ENCODE data around the gene GOLGA6L10. TPM values are rescaled to one million over a fixed set of nuclear protein-coding genes. Genes with fewer than 3 reads are reported as not detected.
"Not testable (repeated sequence)": the region's sequence is repeated elsewhere in the genome, so short reads cannot be mapped to it uniquely, and the experiment has no call there.

The GOLGA6L10 gene
- total RNA-seq, 8 experiments from 2014 or later: 0.41 to 3.0 (median 1.3) TPM; not detected in 1

DNA sequence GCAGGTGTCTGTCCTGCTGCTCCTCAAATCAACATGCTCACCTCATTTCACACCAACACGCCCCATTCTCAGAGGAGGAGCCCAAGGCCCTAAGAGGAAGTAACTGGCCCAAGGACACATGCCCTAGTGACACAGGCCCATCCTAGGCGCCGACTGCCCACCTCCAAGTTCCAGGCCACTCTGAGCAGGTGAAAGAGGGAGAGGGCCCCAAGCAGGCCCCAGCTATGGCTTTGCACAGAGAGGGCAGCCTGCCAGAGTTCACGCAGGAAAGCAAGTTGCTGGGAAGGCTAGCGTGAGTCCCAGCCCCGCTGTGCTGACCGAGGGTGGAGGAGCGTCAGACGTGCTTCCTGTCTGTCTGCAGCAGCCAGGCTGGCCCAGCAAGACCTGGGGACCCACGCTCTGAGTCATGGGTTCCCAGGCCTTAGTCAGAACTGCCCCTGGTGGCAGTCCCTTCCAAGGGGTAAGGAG lies 13.1 kb downstream of the GOLGA6L10 start:
- in situ Hi-C loops (cut with MboI; ENCODE audit: low pct_unique_long_range_greater_than_20kb in 2 of 9, low sequenced_read_pairs in 9 of 9, unreplicated experiment in 9 of 9); H3K4me1 ChIP-seq (replicated peaks in 1 of 2); H3K27ac ChIP-seq; H3K4me3 ChIP-seq: not testable (repeated sequence)
- ATAC-seq (replicated peaks in 6 of 8): peak in 4 of 8 experiments; percentile 21 to 50 (median 37)
- no CpG with 5 or more reads among the region's 10 CpGs for WGBS, 10 experiments

- H3K4me3 ChIP-seq; ATAC-seq (replicated peaks in 6 of 8); H3K4me1 ChIP-seq (replicated peaks in 1 of 2); H3K27ac ChIP-seq; in situ Hi-C loops (cut with MboI; ENCODE audit: low pct_unique_long_range_greater_than_20kb in 2 of 9, low sequenced_read_pairs in 9 of 9, unreplicated experiment in 9 of 9): not testable (repeated sequence)
- WGBS, 10 experiments: no CpG with 5 or more reads among the region's 2 CpGs
Measured at GRCh38 chr15:82335006-82335405, 14.3 kb downstream of the GOLGA6L10 start.

- H3K4me3 ChIP-seq; H3K4me1 ChIP-seq (replicated peaks in 1 of 2); H3K27ac ChIP-seq; ATAC-seq (replicated peaks in 6 of 8); in situ Hi-C loops (cut with MboI; ENCODE audit: low pct_unique_long_range_greater_than_20kb in 2 of 9, low sequenced_read_pairs in 9 of 9, unreplicated experiment in 9 of 9): not testable (repeated sequence)
- WGBS, 10 experiments: no CpG with 5 or more reads among the region's 9 CpGs
Measured at GRCh38 chr15:82334554-82334932, 14.7 kb downstream of the GOLGA6L10 start.

- 40 to 55% methylated on average over 2 to 4 of the region's 43 CpGs; no CpG with 5 or more reads in 8 of the 10 experiments for WGBS, 10 experiments
- H3K27ac ChIP-seq; H3K4me3 ChIP-seq; H3K4me1 ChIP-seq (replicated peaks in 1 of 2); in situ Hi-C loops (cut with MboI; ENCODE audit: low pct_unique_long_range_greater_than_20kb in 2 of 9, low sequenced_read_pairs in 9 of 9, unreplicated experiment in 9 of 9); ATAC-seq (replicated peaks in 6 of 8): not testable (repeated sequence)
Measured at GRCh38 chr15:82333603-82334553, 15.4 kb downstream of the GOLGA6L10 start.

DNA sequence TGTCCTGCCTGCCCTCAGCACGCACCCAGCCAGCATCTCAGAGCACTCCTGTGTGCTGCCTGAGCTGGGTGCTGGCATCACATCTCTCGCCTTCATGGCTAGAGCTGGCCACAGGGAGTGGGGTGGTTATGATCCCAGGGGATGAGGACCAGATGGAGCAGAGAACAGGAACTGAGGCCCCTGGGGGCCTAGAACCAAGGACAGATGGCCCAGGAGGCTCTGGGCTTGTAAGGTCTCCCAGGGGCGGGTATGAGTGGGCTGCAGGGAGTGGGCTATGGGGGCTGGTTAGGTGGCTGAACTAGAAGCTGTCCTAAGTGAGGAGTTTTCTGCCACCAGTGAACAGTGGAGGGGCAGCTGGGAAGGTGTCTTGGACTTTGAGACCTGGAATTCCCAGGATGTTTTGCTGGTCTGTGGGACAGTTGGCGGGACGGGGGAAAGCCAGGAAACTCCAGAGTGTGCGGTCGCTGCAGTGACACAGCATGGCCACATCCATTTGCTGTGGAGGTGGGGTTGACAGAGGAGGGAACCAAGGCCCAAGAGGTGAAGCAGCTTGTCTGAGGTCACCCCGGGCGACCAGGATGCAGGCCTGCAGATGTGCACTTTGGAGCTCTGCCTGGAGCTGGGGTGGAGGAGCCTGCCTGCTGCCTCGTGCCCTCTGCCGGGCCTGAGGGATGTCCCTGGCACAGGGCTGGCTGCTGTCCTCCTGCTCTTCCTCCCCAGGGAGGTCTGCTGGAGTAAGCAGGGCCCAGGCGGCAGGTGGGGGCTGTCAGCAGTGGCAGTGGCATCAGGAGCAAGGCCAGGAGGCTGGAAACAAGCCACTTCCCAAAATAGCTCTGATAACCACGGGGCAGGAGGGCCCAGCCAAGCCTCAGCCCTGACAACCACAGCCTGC lies 16.3 kb downstream of the GOLGA6L10 start:
- in situ Hi-C loops (cut with MboI; ENCODE audit: low pct_unique_long_range_greater_than_20kb in 2 of 9, low sequenced_read_pairs in 9 of 9, unreplicated experiment in 9 of 9); H3K4me3 ChIP-seq; H3K27ac ChIP-seq; H3K4me1 ChIP-seq (replicated peaks in 1 of 2): not testable (repeated sequence)
- peak in 3 of 8 experiments; percentile 38 to 86 (median 66) for ATAC-seq (replicated peaks in 6 of 8)
- WGBS, 10 experiments: 60 to 100% methylated on average over 1 to 2 of the region's 13 CpGs; no CpG with 5 or more reads in 8 of the 10 experiments

DNA sequence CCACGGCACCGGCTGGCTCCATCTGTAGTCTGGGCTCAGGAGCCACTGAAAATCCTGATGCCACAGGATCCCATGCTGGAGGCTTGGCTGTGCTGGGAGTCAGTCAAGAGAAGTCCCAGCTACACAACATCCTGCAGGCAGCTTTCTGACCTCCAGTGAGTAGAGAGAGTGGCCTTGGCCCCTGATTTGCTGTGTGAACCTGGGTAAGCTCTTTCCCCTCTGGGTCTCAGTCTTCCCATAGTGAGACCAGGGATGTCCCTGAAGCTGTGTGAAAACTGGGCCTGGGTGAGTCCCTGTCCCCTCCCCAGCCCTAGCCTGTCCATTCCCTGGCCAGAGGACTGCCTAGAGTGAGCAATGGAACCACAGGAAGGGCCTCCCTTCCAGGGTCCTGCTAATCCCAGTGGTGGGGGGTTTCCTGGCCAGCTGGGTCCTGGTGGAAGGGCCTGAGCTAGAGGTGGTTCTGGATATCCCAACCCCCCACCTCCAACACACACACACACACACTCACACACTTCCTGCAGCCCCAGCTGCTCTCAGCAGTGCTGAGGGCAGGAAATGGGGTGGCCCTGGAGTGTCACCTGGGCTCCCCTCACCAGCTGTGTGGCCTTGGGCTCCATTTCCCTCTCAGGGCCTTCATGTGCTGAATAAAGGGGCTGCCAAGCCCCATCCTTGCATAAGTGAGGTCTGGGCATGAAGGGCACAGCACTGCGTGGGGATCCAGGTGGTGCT lies 17.5 kb downstream of the GOLGA6L10 start:
- no CpG with 5 or more reads among the region's 3 CpGs for WGBS, 10 experiments
- H3K27ac ChIP-seq; H3K4me1 ChIP-seq (replicated peaks in 1 of 2); H3K4me3 ChIP-seq; in situ Hi-C loops (cut with MboI; ENCODE audit: low pct_unique_long_range_greater_than_20kb in 2 of 9, low sequenced_read_pairs in 9 of 9, unreplicated experiment in 9 of 9): not testable (repeated sequence)
- ATAC-seq (replicated peaks in 6 of 8): peak in 1 of 8 experiments; percentile 10

DNA sequence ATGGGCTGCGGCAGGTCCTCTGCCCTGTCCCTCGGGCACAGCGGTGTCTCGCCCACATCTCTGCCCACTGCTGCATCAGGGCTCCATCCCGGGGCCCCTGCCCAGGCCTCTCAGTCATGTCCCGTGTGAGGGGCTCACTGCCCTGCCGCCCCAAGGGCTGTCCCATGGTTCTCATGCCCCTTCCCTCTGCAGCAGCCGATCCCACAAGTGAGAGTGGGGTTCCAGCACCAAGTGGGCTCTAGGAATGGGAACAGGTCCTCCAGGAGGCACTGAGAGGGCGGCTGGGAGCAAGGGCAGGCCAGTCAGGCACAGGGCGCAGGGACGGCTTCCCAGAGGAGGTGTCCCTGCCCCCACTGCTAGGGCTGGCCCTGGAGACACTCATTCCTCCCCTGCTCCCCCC lies 18.4 kb downstream of the GOLGA6L10 start:
- H3K4me3 ChIP-seq; H3K4me1 ChIP-seq (replicated peaks in 1 of 2); in situ Hi-C loops (cut with MboI; ENCODE audit: low pct_unique_long_range_greater_than_20kb in 2 of 9, low sequenced_read_pairs in 9 of 9, unreplicated experiment in 9 of 9); ATAC-seq (replicated peaks in 6 of 8); H3K27ac ChIP-seq: not testable (repeated sequence)
- no CpG with 5 or more reads among the region's 11 CpGs for WGBS, 10 experiments

DNA sequence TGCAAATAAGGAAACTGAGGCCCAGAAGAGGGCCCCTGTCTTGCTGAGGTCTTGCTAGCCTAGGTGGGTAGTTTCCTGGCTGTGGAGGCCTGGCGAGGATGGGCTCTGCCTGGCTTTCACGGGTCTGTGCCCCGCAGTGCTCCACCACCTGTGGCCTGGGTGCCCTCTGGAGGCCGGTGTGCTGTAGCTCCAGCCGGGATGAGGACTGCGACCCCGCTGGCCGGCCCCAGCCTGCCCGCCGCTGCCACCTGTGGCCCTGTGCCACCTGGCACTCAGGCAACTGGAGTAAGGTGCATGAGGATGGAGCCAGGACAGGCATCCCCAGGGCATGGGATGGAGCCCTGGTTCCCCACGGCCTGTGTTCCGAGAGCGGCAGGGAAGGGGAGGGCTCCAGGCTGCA lies 20.2 kb downstream of the GOLGA6L10 start:
- ATAC-seq (replicated peaks in 6 of 8): peak in 2 of 8 experiments; percentile 8 to 44
- H3K4me3 ChIP-seq; H3K4me1 ChIP-seq (replicated peaks in 1 of 2); H3K27ac ChIP-seq; in situ Hi-C loops (cut with MboI; ENCODE audit: low pct_unique_long_range_greater_than_20kb in 2 of 9, low sequenced_read_pairs in 9 of 9, unreplicated experiment in 9 of 9): not testable (repeated sequence)
- WGBS, 10 experiments: no CpG with 5 or more reads among the region's 13 CpGs

- WGBS, 10 experiments: 100% methylated on average over 1 of the region's 10 CpGs; no CpG with 5 or more reads in 9 of the 10 experiments
- H3K27ac ChIP-seq; H3K4me1 ChIP-seq (replicated peaks in 1 of 2); in situ Hi-C loops (cut with MboI; ENCODE audit: low pct_unique_long_range_greater_than_20kb in 2 of 9, low sequenced_read_pairs in 9 of 9, unreplicated experiment in 9 of 9); ATAC-seq (replicated peaks in 6 of 8); H3K4me3 ChIP-seq: not testable (repeated sequence)
Measured at GRCh38 chr15:82327372-82327771, 21.9 kb downstream of the GOLGA6L10 start.

- in situ Hi-C loops (cut with MboI; ENCODE audit: low pct_unique_long_range_greater_than_20kb in 2 of 9, low sequenced_read_pairs in 9 of 9, unreplicated experiment in 9 of 9); H3K4me3 ChIP-seq; ATAC-seq (replicated peaks in 6 of 8); H3K4me1 ChIP-seq (replicated peaks in 1 of 2); H3K27ac ChIP-seq: not testable (repeated sequence)
- WGBS, 10 experiments: no CpG with 5 or more reads among the region's 23 CpGs
Measured at GRCh38 chr15:82326896-82327295, 22.4 kb downstream of the GOLGA6L10 start.

GRCh38 chr15:82325646-82326045 lies 23.6 kb downstream of the GOLGA6L10 start:
- H3K4me3 ChIP-seq; ATAC-seq (replicated peaks in 6 of 8); H3K27ac ChIP-seq; in situ Hi-C loops (cut with MboI; ENCODE audit: low pct_unique_long_range_greater_than_20kb in 2 of 9, low sequenced_read_pairs in 9 of 9, unreplicated experiment in 9 of 9); H3K4me1 ChIP-seq (replicated peaks in 1 of 2): not testable (repeated sequence)
- WGBS, 10 experiments: no CpG with 5 or more reads among the region's 10 CpGs

DNA sequence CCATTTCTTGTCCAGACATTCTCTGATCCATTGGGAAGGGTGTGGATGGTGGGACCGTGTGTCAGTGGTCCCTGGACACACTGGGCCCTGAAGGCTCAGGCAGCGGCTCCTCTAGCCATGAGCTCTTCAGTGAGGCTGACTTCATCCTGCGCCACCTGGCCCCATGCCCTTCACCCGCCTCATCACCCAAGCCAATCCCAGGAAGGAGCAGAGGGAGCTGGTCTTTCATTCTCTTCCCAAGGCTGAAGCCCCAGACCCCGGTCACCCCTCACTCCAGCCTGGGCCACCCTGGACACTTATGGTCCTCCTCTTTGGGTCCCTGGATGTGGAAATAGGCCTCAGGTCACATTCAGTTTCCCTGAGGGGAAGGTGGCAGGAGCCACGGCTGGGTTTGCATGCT lies 24.4 kb downstream of the GOLGA6L10 start:
- H3K27ac ChIP-seq; H3K4me3 ChIP-seq; H3K4me1 ChIP-seq (replicated peaks in 1 of 2); ATAC-seq (replicated peaks in 6 of 8); in situ Hi-C loops (cut with MboI; ENCODE audit: low pct_unique_long_range_greater_than_20kb in 2 of 9, low sequenced_read_pairs in 9 of 9, unreplicated experiment in 9 of 9): not testable (repeated sequence)
- WGBS, 10 experiments: 70 to 100% methylated on average over 1 to 2 of the region's 6 CpGs; no CpG with 5 or more reads in 8 of the 10 experiments

Measured in motor neuron (in vitro differentiated cells).